NCI-H226 (cell line): ENCODE results near the gene SHISAL1.

ENCODE experiments used
- DNase-seq: peaks from one replicate; pipeline ENCODE4 v3.0.0-alpha.2; 2015

SHISAL1 gene

DNA sequence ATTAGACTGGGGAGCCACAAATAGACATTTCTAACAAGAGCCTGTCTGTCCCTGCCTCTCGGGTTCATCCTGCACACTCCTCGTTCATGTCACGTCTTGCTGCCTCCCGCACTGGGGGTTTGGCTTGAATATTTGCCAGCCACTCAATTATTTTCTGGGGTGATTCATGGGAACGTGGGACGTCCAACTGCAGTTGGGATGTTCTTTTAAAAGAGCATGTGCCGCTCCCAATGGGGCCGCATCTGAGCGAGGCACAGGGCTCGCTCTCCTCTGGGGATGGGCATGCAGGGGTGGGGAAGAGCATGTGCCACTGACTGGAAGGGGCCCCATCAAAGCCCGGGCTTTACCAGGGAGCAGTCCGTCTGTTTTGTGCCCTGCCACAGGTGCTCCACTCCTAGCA is 88.6 kb downstream of the SHISAL1 start:
- no peak for DNase-seq

DNA sequence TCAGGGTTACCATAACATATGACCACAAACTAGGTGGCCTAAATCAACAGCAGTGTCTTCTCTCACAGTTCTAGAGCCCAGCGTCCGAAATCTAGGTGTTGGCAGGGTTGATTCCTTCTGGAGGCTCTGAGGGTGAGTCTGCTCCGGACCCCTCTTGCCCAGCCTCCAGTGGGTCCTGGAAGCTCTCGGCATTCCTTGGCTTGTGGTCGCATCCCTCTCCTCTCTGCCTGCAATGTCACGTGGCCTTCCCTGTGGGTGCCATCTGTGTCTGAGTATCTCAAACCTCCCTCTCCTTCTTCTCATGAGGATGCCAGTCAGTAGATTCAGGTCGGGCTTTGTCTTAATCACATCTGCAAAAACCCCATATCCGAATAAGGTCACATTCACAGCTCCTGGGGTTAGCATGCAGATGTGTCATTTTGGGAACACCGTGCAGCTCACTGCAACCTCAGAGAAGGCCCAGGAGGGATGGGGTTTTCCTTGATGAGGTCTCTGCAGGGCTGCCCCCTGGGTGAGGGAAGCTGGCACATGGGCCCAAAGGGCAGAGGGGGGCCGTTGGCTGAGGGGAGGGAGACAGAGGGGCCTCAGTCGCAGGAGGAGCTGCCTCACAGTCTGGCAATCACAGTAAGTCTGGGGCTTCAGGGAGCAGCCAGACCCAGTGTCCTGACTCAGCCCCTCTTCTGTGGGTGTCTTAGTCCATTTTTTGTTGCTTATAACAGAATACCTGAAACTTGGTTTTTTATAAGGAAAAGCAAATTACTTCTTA is 90.9 kb downstream of the SHISAL1 start:
- DNase-seq, result no peak

DNA sequence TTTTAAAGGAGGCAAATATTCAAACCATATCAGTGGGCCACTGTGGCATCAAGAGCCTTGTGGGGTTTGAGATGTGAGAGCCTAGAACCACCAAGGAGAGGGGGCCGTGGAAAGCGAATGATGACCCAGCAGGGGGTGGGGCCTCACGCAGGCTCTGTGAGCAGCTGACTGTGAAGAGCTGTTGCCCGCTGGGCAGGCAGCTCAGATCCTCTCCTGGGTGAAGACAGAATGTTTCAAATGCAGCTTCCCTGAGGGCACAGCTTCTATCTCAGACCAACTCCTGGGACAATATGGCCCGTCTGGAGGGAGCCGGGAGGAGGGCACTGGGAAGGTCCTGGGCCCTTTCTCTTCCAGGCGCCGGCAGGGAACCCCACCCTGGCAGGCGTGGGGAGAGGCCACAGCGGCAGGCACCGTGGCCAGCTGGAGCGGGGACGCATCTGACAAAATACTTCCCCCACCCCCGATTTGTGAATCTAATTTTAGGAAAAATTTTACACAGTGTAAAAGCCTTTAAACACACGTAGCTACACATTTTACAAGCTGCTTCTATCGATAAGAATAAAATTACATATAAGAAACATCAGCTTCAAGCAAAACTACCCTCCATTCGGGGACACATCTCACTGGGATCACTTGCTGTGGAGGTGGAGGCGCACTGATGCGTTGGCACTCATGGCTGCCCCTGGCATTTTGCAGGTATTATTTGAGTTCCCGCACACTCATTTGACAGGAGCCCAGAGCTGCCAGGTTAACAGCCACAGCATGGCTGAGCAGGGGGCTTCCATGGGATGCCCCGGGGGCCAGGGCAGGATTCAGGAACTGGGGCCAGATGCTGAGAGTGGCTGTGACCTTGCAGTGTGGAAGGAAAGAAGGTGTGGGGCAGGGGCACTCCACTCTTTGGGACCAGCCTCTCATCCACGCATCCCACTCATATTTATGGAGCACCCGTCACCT is 91.7 kb downstream of the SHISAL1 start:
- no peak for DNase-seq

DNA sequence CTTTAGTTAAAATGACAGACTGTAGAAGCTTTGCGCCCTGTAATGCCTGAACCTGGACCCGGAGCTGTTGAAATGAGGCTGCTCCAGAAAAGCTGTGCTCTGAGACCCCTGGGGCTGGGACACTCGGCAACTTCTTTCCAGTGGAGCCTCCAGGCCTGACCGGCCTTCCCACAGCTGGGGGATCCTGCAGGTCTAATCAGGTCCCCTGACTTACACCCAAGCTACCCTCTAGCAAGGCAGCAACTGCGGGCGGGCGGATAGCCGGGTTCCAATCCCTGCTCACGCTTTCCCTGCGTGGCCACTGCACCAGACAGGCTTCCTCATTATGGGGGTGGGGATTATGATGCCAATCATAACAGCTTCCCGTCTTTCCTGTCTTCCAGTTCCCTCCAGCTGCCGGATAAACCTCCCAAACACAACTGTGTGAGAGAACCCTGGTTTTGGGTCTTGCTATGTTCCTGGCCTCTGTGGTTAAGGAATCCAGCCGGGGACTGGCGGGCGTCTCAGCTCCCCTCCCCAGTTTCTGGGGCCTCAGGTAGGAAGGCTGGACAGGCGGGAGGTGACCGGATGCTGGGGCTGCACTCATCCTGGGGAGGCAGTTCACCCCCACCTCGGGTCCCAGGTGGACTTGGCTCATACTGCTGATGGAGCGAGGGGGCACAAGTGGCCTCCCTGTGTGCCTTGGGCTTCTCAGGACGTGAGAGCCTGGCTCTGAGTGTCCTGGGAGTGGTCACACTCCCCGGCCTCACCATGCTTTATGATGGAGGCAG is 93.5 kb downstream of the SHISAL1 start:
- no peak for DNase-seq

DNA sequence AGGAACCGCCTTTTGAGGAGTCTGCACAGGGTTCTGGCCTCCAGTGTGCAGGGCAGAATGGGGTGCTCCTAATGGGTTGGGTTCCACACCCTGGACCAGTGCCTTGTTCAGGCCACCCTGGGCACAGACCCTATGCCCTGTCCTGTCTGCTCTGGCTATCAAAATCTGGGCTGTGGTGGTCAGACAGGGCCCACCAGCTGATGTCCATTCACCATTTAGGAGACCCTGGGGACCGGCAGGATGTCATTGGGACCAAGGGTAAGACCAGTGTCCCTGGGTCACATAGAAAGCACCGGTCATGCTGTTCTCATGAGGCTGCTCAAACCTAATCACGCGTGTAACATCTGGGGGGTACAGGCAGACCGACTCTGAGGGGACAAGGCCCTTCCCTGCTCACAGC is 94.7 kb downstream of the SHISAL1 start:
- no peak for DNase-seq

DNA sequence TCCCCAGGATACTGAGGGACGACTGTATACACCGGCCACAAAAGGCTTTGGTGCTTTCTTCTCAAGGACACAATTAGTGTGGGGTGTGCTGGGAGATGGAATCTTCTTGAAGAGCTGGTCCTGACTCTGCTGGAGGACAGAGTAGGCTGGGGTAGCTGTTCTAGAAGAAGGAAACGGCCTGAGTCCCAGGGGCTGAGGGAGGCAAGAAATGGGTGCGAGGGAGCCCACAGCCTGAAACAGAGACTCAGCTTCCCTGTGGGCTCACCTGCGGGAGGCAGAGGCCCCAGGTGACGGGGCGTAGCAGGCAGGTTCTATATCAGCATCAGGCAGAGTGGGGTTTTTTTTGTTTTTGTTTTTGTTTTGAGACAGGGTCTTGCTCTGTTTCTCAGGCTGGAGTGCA is 95.4 kb downstream of the SHISAL1 start:
- no peak for DNase-seq

DNA sequence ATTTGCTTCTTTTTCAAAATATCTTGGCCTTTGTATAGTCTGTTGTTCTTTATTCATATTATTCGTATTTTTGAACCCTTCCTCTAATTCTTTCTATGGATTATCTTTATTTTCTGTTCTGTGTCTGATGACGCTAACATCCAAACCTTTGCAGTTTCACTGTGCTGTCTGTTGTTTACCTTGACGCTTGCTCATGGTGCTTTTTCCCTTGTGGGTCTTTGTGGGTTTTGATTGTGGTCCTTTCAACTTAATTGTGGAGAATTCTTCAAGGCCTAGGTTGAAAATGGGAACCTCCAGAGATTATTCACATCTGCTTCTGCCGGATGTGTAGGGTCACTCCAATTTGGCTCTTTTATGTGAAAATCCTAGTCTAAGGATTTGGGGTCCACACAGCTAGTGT is 97.5 kb downstream of the SHISAL1 start:
- DNase-seq, result no peak

DNA sequence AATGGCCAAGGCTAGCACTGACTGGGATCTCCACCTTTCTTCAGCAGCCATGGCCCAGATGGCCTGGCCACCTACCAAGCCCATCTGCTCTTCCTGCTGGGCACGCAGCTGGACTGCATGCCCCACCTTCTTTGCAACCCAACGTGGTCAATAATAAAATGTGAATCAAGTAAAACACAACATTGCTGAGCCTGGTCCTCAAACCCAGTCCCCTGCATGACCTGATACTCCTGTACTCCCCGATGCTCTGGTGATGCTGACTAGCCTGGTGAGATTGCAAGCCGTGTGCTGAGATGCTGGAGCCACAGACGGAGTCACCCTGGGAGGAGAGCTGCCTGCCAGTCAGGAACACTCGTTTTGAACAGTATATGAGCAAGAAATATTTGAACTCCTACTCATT is 98.0 kb downstream of the SHISAL1 start:
- no peak for DNase-seq

DNA sequence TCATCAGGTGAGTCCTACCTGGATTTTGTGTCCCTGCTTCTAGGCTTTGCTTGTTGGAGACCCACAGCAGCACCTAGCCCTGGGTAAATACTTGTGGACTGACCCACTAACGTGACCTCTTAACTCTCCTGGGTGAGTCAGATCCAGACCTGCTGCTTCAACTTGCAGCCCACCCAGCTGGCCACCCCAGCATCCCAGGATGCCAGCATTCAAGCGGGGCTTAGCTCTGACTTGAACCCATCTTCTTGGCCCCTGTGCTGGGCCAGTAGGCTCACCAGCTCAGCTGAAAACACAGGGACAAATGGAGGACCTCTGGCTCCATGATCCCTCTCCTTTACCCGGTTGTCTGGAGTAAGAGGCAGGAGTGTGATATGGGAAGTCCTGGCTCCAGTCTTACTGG is 98.6 kb downstream of the SHISAL1 start:
- no peak for DNase-seq

DNA sequence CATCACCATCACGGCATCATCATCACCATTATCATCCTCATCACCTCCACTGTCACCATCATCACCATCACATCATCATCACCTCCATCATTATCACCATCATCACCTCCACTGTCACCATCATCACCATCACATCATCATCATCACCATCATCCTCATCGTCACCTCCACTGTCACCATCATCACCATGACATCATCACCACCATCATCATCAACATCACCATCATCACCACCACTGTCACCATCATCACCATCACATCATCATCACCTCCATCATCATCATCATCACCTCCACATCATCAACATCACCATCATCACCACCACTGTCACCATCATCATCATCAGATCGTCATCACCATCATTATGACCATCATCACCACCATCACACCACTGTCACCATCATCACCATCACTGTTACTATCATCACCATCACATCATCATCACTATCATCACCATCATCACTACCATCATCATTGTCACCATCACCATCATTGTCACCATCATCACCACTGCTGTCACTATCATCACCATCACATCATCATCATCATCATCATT is 99.2 kb downstream of the SHISAL1 start:
- DNase-seq, result no peak

DNA sequence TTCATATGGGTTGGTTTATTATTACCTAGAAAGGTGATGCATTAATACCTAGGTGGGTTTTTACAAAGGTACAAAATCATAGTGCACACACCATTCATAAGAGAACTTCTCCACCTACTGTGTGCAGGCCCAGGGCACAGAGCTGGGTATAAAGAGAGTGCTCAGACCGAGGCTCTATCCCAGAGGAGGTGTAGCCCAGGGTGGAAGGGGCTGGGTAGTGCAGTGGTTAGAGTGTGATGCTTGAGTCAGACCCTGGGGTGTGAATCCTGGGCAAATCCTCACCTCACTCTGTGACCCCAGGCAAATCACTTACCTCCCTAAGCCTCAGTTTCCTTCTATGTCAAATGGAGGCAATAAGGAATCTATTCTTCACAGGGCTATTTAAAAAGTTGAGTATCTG is 99.8 kb downstream of the SHISAL1 start:
- no peak for DNase-seq

DNA sequence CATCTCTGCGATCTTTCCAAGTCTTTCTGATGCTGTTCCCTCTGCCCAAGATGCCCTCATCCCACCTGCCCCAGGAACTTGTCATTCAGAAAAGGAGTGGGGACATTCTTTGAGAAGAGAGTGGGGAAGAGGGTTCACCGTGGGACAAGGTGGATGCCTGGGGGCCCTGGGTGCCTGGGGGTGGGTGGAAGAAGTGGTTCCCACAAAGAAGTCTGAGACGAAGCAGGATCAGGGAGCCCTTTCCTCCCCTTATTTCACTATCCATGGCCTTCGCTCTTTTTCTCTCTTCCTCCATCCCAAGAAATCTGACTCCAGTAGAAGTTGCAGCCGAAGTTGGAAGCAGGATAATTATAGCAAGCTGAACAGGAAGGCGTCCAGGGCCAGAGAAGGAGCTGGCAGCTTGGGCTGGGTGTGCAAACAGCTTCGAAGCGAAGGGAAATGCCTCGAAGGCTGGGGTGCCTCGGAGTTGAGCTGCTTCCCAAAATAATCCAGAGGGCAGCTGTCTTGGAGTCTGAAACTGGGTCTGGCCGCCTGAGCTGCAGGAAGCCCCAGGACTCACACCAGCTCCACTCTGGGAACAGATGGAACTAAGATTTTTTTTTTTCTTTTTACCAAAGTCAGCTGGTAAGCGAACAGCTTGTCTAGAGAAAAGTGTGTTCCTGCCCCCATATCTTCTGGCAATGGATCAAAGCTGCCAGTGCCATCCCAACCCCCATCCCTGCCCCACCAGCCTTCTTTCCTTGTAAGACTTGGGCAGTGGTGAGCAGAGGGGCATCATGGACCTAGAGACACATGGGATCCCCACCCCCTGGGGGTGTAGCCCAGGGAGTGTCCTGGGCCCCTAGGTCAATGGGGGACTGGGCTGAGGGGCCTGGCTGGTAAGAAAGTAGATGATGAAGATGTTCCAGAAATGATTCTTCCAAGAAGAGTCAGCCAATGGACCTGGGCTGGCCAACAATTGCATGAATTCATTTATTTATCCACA is 100.5 kb downstream of the SHISAL1 start:
- no peak for DNase-seq

DNA sequence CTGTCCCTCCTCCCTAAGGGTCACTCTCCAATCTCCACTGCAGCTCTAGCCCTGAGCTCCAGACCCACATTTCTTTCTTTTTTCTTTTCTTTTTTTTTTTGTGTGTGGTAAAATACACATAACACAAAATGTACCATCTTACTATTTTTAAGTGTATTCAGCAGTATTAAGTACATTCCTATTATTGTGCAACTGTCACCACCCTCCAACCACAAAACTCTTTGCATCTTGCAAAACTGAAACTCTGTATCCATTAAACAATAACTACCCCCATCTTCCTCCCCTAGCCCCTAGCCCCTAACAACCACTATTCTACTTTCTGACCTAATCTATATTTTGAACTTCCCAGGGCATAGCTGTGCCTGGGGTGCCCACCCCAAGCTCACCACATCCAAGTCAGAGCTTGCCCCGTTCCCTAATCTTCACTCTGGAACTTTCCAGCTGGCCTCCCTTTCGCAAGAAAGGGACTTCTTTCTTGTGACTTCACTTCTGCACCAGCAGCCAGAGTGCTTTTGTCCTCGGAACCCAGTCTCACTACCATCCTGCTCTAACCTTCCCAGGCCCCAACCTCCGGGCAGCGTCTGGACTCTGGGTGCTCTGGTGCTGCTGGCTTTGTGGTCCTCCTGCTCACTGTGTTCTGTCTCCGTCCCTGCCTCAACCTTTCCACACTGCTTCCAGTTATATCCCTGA is 101.3 kb downstream of the SHISAL1 start:
- DNase-seq, result no peak

DNA sequence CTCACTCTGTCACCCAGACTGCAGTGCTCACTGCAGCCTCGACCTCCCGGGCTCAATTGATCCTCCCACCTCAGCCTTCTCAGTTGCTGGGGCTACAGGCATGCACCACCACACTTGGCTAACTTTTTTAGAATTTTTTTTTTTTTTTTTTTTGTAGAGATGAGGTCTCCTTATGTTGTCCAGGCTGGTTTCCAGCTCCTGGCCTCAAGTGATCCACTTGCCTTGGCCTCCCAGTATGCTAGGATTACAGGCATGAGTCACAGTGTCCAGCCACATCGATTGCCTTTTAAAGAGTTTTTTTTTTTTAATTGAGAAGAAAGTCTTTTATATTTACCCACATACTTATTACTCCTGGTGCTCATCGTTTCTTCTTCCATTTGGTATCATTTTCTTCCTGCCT is 102.0 kb downstream of the SHISAL1 start:
- no peak for DNase-seq

DNA sequence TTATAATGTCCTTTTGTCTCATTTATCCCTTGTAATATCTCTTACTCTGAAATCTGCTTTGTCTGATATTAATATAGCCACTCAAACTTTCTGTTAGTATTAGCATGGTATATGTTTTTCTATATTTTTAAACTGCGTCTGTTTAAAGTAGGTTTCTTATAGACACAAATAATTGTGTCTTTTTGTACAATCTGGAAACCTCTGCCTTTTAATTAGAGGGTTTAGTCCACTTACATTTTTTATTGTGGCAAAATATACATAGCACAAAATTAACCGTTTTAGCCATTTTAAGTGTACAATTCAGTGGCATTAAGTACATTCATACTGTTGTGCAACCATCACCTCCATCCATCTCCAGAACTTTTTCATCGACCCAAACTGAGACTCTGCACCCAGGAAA is 103.4 kb downstream of the SHISAL1 start:
- no peak for DNase-seq

DNA sequence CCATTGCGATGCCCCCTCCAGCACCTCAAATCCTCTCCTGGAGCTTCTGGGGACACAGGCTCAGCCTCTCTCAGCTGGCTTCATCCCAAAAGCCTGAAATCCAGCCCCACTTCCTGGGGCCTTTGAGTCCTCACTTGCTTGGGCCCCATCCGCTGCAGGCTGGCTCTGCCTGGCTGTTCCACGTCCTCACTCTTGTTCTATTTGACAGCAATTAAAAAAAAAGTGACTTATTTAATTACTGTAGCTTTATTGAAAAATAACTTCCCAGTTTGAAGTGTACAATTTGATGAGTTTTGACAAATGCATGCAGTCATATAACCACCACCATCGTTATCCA is 104.8 kb downstream of the SHISAL1 start:
- no peak for DNase-seq

DNA sequence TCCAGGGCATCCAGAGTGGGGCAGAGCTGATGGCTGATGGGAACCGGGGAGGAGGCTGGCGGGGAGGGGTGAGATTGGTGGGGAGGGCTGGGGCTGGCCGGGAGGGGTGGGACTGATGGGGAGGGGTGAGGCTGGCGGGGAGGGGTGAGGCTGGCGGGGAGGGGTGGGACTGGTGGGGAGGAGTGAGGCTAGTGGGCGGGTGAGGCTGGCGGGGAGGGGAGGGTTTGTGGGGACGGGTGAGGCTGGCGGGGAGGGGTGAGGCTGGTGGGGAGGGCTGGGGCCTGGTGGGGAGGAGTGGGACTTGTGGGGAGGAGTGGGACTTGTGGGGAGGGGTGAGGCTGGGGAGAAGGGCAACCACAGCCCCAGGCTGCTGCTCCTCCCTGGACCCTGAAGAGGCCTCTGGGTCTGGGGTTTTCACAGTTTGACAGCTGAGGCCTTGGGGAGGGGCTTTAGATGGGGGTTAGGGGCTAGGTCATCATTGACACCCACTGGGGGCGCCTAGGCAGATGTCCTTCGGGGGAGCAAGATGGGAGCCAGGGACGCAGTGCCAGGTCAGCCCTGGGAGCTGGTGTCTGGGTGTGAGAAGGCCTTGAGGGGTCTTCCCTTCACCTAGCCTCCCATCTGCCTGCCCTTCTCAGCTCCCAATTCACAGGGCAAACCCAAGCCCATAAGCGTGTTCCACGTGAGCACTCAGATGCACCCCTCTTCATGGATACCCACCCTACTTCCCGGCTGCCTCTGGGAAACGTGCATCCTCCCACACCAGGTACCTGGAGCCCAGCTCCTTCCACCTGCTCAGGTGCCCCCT is 105.4 kb downstream of the SHISAL1 start:
- DNase-seq, result no peak

DNA sequence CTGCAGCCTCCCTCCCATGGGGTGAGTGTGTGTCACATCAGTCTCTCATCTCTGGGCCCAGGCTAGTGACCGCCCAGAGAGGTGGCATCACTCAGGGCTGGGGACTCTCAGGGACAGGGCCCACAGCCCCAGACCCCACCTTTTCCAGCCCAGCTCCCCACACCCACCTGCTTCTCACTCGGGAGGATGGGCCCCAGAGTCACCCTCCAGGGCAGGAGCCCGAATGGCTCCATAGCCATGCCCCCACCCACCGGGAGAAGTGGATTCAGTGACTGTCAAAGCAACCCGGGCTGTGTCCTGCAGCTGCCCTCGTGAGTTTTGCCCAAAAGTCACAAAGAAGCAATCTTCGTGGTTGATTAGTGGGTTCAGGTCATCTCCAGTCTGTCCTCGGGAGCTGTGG is 106.1 kb downstream of the SHISAL1 start:
- DNase-seq, result no peak

DNA sequence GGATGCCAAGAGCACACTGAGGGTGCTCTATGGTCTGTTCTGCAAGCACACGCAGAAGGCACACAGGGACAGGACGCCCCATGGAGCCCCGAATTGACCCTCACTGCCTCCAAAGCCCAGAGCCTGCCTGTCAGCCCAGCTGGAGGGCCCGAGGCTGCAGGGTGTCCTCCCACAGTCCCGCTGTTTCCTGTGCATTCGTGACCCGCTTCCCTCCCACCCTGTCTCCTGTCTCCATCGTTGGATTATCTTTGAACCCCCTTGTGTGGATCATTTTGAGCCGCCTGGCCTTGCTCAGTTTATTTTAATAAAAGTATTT is 106.5 kb downstream of the SHISAL1 start:
- no peak for DNase-seq

DNA sequence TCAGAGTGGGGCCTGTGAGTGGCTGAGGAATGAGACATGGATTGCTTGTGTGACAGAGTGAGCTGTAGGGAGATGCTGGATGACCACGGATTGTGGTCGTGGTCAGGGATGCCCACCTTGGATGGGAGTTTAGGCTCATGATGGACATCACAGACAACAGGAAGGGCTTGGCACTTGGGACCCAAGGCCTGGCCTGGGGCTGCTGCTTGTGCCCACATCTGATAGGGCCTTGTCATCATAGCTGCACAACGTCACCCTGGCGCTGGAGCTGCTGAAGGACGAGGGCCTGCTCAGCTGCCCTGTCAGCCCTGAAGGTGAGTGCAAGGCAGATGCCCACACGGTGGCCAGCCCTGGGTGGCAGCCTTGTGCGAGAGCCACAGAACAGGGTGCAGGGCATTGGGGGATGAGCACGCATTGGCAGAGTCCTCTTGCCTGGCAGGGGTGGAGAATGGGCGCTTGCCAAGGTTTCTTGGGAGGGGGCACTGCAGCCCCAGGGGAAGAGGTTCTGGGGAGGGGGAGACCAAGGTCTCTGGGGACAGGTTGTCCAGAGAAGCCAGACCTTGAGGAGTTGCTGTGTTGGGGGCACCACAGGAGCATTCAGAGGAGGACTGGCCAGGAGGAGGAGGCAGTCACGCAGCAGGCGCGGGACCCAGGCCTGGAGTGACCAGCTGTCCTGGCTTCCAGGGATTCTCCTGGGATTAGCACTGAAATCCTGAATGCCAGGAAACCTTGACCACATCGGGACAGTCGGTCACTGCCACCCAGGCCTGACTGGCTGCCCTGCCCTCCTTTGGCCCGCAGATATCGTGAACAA is 107.0 kb downstream of the SHISAL1 start:
- DNase-seq, result no peak
